Gastrocnemius medialis (tissue), 4 donors: ENCODE measurements around the gene BCL2L2.

ENCODE experiments used
- CTCF ChIP-seq, 5 experiments: fragments of 450-650 bp in 3 of 5; fragments of 200-600 bp in 2 of 5; sonication (generic) in 2 of 5; IDR thresholded peaks in 4 of 5; conservative IDR thresholded peaks in 1 of 5; 1 replicate in 4 of 5; 2 replicates in 1 of 5; pipeline ENCODE4 v1.5.1; 2016 to 2019; ENCODE audit warnings: antibody characterized with exemption in 5 of 5, mild to moderate bottlenecking in 3 of 5, moderate library complexity in 3 of 5
- POLR2A ChIP-seq, 2 donors: fragments of 450-650 bp; IDR thresholded peaks; one replicate each; pipeline ENCODE4 v1.6.1; 2017; ENCODE audit warnings: antibody characterized with exemption in 2 of 2, mild to moderate bottlenecking in 2 of 2, moderate library complexity in 2 of 2

GRCh38 chr14:23335623-23336022 is 29.0 kb downstream of the BCL2L2 start:
- TF ChIP-seq CTCF (IDR thresholded peaks at IDR 0.05 in 4 of 5, conservative IDR thresholded peaks at IDR 0.05 in 1 of 5) (no peak), POLR2A (IDR thresholded peaks at IDR 0.05) (no peak)
